OCI-LY1 (cell line): Measurements from ENCODE around the gene C1QTNF2.

Source experiments
- CTCF ChIP-seq: fragments of 200-600 bp; sonication (generic), shearing (Covaris generic); IDR thresholded peaks from 2 replicates; pipeline ENCODE4 v1.5.1; 2017; ENCODE audit warnings: mild to moderate bottlenecking, antibody characterized with exemption, low read length, moderate library complexity, mixed read lengths
- EZH2 ChIP-seq: fragments of 200-600 bp; sonication (generic), shearing (Covaris generic); IDR thresholded peaks from 2 replicates; pipeline ENCODE4 v1.8.0; 2017; ENCODE audit warnings: borderline replicate concordance, mixed run types, mild to moderate bottlenecking, antibody characterized with exemption, low read length, moderate library complexity, mixed read lengths

- TF ChIP-seq CTCF (no peak), EZH2 (no peak)
Observed at GRCh38 chr5:160366230-160366629, 4.2 kb downstream of the C1QTNF2 start.
